AG09319 (cell line): ENCODE measurements around the gene MEGF11.

ENCODE experiments used
- DNase-seq: peaks from one replicate; pipeline ENCODE4 v3.0.0-alpha.2; 2010; ENCODE audit warnings: low read depth; ENCODE audit errors: extremely low read depth
- TF ChIP-seq, protein P1 (sequence below): IDR thresholded peaks from 2 replicates; pipeline ENCODE4 v1.5.1; 2011; ENCODE audit warnings: low read depth, mild to moderate bottlenecking, inconsistent platforms, low read length, moderate library complexity

Gene MEGF11

DNA sequence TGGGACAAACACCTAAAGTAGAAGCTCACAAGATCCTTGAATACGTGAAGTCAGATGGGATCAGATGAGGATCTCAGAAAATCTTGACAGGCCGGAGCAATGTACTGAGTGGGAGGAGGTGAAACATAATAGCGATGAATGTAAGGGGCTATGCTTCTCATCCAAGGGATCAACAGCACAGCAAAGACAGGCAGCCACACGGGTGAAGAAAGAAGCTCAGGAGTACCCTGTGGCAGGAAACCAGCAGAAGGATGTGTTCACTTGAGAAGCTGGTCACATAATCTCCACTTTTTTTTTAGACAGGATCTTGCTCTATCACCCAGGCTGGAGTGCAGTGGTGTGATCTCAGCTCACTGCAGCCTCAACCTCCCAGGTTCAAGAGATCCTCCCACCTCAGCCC is 92.4 kb downstream of the MEGF11 start:
- TF ChIP-seq, protein P1, sequence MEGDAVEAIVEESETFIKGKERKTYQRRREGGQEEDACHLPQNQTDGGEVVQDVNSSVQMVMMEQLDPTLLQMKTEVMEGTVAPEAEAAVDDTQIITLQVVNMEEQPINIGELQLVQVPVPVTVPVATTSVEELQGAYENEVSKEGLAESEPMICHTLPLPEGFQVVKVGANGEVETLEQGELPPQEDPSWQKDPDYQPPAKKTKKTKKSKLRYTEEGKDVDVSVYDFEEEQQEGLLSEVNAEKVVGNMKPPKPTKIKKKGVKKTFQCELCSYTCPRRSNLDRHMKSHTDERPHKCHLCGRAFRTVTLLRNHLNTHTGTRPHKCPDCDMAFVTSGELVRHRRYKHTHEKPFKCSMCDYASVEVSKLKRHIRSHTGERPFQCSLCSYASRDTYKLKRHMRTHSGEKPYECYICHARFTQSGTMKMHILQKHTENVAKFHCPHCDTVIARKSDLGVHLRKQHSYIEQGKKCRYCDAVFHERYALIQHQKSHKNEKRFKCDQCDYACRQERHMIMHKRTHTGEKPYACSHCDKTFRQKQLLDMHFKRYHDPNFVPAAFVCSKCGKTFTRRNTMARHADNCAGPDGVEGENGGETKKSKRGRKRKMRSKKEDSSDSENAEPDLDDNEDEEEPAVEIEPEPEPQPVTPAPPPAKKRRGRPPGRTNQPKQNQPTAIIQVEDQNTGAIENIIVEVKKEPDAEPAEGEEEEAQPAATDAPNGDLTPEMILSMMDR, result no peak
- DNase-seq, result no peak

DNA sequence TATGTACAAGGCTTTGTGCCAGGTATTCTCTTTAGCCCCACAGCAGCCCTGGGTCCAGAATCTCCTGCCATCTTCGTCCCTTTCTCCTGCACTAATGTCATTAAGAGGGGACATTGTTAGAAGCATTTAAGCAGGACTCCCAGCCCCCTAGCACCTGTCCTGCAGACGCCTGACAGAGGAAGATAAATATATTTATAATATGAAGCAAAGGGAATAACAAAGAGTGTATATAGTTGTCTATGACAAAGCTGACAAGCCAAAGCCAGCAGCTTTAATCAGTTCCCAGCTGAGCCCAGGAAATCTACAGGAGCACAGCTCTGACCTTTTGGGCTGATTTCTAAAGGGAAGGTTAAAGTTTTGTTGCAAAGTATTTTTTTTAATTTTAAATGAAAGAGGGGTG is 96.0 kb downstream of the MEGF11 start:
- TF ChIP-seq, protein P1, result no peak
- no peak for DNase-seq

DNA sequence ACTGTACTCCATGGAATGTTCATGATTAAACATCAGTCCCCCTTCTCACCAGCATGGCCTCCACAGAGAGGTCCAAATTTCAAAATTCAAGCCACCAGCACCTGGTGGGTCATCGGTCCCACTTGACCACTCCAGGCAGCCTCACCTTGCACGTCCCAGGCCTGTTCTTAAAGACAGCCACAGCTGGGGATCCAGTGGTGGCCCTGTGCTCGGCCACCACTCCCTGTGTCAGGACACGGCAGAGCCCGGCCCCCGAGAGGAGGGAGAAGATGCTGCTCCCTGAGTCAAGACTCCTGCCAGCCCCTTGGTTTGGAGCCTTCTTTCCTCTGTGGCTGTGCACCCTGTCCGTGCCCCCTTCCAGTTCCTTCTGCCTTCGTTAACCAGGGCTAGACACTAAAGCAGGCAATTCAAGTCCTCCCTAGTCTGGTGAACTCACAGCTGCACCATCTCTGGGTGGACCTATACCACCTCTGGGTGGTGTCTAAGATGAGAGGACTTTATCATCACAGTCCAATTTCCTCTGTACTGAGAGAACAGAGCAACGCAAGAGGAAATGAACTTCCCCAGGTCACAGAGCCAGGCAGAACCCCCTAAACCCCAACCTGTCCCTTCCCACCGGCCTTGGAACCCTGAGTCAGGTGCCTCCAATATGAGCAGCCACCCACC is 97.1 kb downstream of the MEGF11 start:
- no peak for DNase-seq
- TF ChIP-seq, protein P1, result no peak

DNA sequence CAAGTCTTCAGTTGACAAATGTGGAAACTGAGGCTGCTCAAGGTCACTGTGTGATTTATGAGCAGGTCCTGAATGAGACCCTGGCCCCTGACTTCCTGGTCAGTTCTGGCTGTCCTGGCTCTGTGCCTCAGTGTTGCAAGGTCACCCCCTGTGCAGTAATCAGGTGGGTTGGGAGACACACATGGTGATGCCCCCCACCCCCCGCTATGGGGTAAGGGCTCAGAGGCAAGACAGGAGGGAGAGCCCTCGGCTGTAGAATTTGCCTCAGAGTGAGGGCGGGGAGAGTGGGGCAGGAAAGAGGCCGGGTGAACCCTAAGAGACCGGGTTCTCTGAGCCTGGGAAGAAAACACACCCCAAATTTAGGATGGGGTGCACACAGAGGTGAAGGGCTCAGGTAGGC is 98.5 kb downstream of the MEGF11 start:
- TF ChIP-seq, protein P1, result no peak
- DNase-seq, result no peak

DNA sequence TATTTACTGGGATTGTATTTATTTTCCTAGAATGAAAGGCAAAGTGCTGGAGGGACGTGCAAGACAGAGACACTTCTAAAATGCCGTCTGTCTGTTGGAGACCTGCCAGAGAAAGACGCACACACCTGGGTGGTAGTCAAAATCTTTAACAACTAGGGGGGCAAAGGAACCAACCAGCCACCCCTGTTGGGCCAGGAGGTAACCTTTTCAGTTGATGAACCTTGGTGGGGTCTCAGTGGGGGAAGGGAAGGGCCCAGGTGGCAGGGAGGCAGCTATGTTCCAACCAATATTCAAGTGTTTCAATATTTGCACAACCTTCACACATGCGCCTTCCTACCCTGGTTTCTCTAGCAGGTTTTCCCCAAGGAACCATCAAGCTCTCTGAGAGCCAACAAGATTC is 99.0 kb downstream of the MEGF11 start:
- TF ChIP-seq, protein P1, result no peak

DNA sequence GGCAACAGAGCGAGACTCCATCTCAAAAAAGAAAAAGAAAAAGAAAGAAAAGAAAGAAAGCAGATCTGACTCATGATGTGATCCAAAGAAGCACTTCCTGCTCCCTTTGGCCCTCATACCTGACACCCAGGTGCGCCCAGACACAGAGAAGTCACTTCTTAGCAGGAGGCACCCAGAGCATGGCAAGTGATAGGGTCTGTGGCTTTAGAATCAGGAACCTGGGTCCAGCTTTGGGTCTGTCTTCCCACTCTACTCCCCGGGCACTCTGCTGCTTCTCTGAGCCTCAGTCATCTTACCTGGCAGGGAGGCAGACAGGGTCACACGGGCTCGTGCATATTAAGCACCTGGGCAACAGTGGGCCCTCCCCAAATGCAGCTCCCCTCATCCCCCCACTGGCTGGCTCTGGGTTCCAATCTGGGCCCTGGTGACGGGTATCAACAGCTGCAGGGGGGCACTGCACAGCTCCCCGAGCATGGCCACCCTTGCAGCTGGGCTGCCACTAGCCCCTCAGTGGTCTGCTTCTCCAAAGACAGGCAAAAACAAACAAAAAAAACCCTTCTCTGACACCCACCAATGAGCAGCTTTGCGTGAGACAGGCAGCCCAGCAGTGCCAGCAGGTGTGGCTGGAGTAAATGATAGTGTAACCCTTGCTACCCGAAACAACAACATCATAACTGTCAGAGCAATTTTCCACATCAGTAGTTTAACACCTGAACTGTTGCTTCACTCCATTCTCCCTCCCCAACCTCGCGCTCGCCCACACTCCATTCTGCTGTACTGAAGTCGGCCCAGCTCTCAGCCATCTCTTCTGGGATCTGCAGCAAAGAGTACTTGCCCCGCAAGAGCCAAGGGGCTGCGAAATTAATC is 99.8 kb downstream of the MEGF11 start:
- DNase-seq, result no peak
- TF ChIP-seq, protein P1, result no peak

More for the DNA sequence above, 99.0 kb downstream of the MEGF11 start:
- no peak for DNase-seq

DNA sequence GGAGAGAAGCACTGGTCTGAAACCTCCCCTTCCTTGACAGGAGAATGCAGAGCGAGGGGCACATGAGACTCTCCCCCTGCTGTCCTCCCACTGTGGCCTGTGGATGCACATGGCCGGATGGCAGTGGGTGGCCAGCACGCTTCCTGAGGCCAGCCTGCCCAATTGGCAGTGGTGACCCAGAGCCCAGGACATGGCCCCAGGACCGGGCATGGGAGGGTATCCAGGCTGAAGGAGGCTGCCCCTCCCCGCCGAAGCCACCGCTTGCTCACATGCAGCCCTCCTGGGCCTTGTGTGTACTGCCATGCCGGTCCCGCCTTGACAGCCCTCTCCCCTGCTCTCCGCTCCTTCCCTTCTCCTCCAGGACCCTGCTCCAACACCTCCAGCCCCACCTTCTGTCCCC is 100.9 kb downstream of the MEGF11 start:
- no peak for DNase-seq
- TF ChIP-seq, protein P1, result no peak
